Left ventricle myocardium inferior (tissue), 1 donor: ENCODE data around the gene GOLGA5. TPM values are rescaled to one million over a fixed set of nuclear protein-coding genes. Genes with fewer than 3 reads are reported as not detected.

ENCODE experiments used
- DNase-seq: peaks from one replicate; pipeline ENCODE4 v3.0.0-alpha.2; 2020
- H3K27ac ChIP-seq: fragments of 200-600 bp; replicated peaks from 2 replicates; pipeline ENCODE4 v1.8.0; 2021
- H3K27me3 ChIP-seq: fragments of 200-600 bp; 2 replicates; pipeline ENCODE4 v1.8.0; 2021; ENCODE audit warnings: low read depth
- H3K36me3 ChIP-seq: fragments of 200-600 bp; 2 replicates; pipeline ENCODE4 v1.8.0; 2021
- H3K4me1 ChIP-seq: fragments of 200-600 bp; 2 replicates; pipeline ENCODE4 v1.8.0; 2021
- H3K4me3 ChIP-seq: fragments of 200-600 bp; 2 replicates; pipeline ENCODE4 v1.8.0; 2021; ENCODE audit warnings: mild to moderate bottlenecking, moderate library complexity
- H3K9me3 ChIP-seq: fragments of 200-600 bp; replicated peaks from 2 replicates; pipeline ENCODE4 v1.8.0; 2021
- CTCF ChIP-seq: fragments of 200-600 bp; IDR thresholded peaks from 2 replicates; pipeline ENCODE4 v1.8.0; 2021; ENCODE audit warnings: antibody characterized with exemption, mild to moderate bottlenecking, borderline replicate concordance
- intact Hi-C: fragments of 100-400 bp; cut with micrococcal nuclease; formaldehyde crosslinking; loops from one replicate; pipeline ENCODE4 v1.11.0; 2022
- total RNA-seq: library from RNA; stranded (reverse); fragmentation: NEBNext Ultra II Directional; extraction: Animal tissue kit (Norgen Biotek cat#: 25700); gene quantifications from one replicate; pipeline ENCODE4 v1.2.1, GENCODE V29; 2021
- donor health status: DM: no; HTN: yes; CAD: no; lungs with severe emphysema.

GOLGA5 gene
- total RNA-seq, 1 donor from 2014 or later = 20.3 TPM

GRCh38 chr14:92785667-92786426 lies 8.3 kb upstream of the GOLGA5 start:
- DNase-seq = peak; percentile 57
- peaks cover 35% of the 10 kb centered on the region for H3K9me3 ChIP-seq

GRCh38 chr14:92786427-92786756 lies 7.7 kb upstream of the GOLGA5 start:
- no peaks in the 10 kb centered on the region for H3K27me3 ChIP-seq
- no peak for TF ChIP-seq CTCF
- H3K4me1 ChIP-seq = peaks cover 18% of the 10 kb centered on the region
- H3K27ac ChIP-seq = peak overlapping the region; percentile 73
- intact Hi-C loops = no loop called here
- H3K36me3 ChIP-seq = no peaks in the 10 kb centered on the region
- no peak overlapping the region for H3K4me3 ChIP-seq
- H3K9me3 ChIP-seq = peaks cover 35% of the 10 kb centered on the region
- DNase-seq = no peak

More at GRCh38 chr14:92785667-92786426, 8.3 kb upstream of the GOLGA5 start:
- no peak for TF ChIP-seq CTCF
- intact Hi-C loops = loop anchor here (2.0 kb wide), 1 partner anchor 71 kb away; no protein-coding TSS in a partner anchor
- H3K36me3 ChIP-seq = no peaks in the 10 kb centered on the region
- H3K27ac ChIP-seq = peak overlapping the region; percentile 73
- no peaks in the 10 kb centered on the region for H3K27me3 ChIP-seq
- no peak overlapping the region for H3K4me3 ChIP-seq
- H3K4me1 ChIP-seq = peaks cover 18% of the 10 kb centered on the region

DNA sequence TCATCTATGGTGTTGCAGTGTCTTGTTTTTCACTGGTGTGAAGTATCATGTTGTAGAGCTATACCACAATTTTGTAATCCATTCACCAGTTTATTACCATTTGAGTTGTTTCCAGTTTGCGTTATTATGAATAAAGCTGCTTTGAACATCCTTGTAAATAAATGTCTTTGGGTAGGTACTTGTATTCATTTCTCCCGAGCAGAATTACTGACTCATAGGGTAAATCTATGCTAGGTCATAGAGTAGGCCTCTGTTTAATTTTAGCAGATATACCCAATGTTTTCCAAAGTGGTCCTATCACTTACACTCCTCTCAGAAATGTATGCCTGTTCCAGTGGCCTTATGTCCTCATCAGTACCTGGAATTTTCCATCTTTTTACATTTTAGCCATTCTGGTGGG lies 6.6 kb upstream of the GOLGA5 start:
- H3K4me1 ChIP-seq = peaks cover 18% of the 10 kb centered on the region
- no peak overlapping the region for H3K4me3 ChIP-seq
- H3K36me3 ChIP-seq = no peaks in the 10 kb centered on the region
- no peak overlapping the region for H3K27ac ChIP-seq
- intact Hi-C loops = no loop called here
- TF ChIP-seq CTCF = no peak
- no peaks in the 10 kb centered on the region for H3K27me3 ChIP-seq
- DNase-seq = no peak
- H3K9me3 ChIP-seq = peaks cover 35% of the 10 kb centered on the region

GRCh38 chr14:92789457-92790089 lies 4.5 kb upstream of the GOLGA5 start:
- no peak for DNase-seq
- Histone ChIP-seq H3K36me3 (no peaks in the 10 kb centered on the region), H3K27me3 (no peaks in the 10 kb centered on the region), H3K4me3 (no peak overlapping the region), H3K9me3 (peaks cover 35% of the 10 kb centered on the region), H3K27ac (no peak overlapping the region), H3K4me1 (peaks cover 30% of the 10 kb centered on the region)
- no peak for TF ChIP-seq CTCF
- intact Hi-C loops = no loop called here

- TF ChIP-seq CTCF = no peak
- Histone ChIP-seq H3K9me3 (peaks cover 25% of the 10 kb centered on the region), H3K27me3 (no peaks in the 10 kb centered on the region), H3K4me3 (no peak overlapping the region), H3K27ac (peak overlapping the region; percentile 83), H3K36me3 (peaks cover 7% of the 10 kb centered on the region), H3K4me1 (peaks cover 34% of the 10 kb centered on the region)
- intact Hi-C loops = no loop called here
- no peak for DNase-seq
These were observed 1.2 kb upstream of the GOLGA5 start for GRCh38 chr14:92792885-92793284.
